Forelimb muscle (tissue), 1 donor: Measurements from ENCODE around the gene AGXT2. TPM values are rescaled to one million over a fixed set of nuclear protein-coding genes. Genes with fewer than 3 reads are reported as not detected.
A peak's percentile ranks its signal among the peaks of the same experiment; 100 is the strongest.

Experiments
- DNase-seq: peaks from one replicate; pipeline ENCODE4 v3.0.0-alpha.2; 2013; ENCODE audit warnings: low read depth
- polyA plus RNA-seq: library from polyadenylated mRNA; unstranded; fragments of 120-200 nt; gene quantifications from one replicate; pipeline ENCODE4 v1.2.1, GENCODE V29; 2013; ENCODE audit not compliant: insufficient read length

AGXT2 gene
- not detected for polyA plus RNA-seq

- no peak for DNase-seq
Measured at GRCh38 chr5:35047785-35048404, at the start of gene AGXT2. AGXT2 (minus strand) TSS chr5:35047949; CDS start chr5:35047892, 57 bp downstream.

GRCh38 chr5:35096932-35097331 is 49.2 kb upstream of the AGXT2 start:
- DNase-seq: no peak

- peak; percentile 31 for DNase-seq
Measured at GRCh38 chr5:35096216-35096615, 48.5 kb upstream of the AGXT2 start.

GRCh38 chr5:35095366-35095765 is 47.6 kb upstream of the AGXT2 start:
- no peak for DNase-seq

- no peak for DNase-seq
Measured at GRCh38 chr5:35094948-35095347, 47.2 kb upstream of the AGXT2 start.

- DNase-seq: no peak
Measured at GRCh38 chr5:35092703-35093102, 45.0 kb upstream of the AGXT2 start.

GRCh38 chr5:35091704-35092103 is 44.0 kb upstream of the AGXT2 start:
- no peak for DNase-seq

GRCh38 chr5:35089334-35090314 is 41.9 kb upstream of the AGXT2 start:
- peak; percentile 29 for DNase-seq

- no peak for DNase-seq
Measured at GRCh38 chr5:35087991-35088390, 40.2 kb upstream of the AGXT2 start.

GRCh38 chr5:35083150-35083549 is 35.4 kb upstream of the AGXT2 start:
- no peak for DNase-seq

- DNase-seq: no peak
Measured at GRCh38 chr5:35082530-35082929, 34.8 kb upstream of the AGXT2 start.

GRCh38 chr5:35081134-35081533 is 33.4 kb upstream of the AGXT2 start:
- DNase-seq: no peak

GRCh38 chr5:35073160-35073559 is 25.4 kb upstream of the AGXT2 start:
- DNase-seq: no peak

- no peak for DNase-seq
Measured at GRCh38 chr5:35069188-35069587, 21.4 kb upstream of the AGXT2 start.

- DNase-seq: no peak
Measured at GRCh38 chr5:35067985-35068384, 20.2 kb upstream of the AGXT2 start.

GRCh38 chr5:35066260-35066795 is 18.6 kb upstream of the AGXT2 start:
- no peak for DNase-seq

GRCh38 chr5:35063414-35063813 is 15.7 kb upstream of the AGXT2 start:
- DNase-seq: no peak

- no peak for DNase-seq
Measured at GRCh38 chr5:35061211-35061770, 13.5 kb upstream of the AGXT2 start.

- DNase-seq: no peak
Measured at GRCh38 chr5:35060236-35060635, 12.5 kb upstream of the AGXT2 start.

GRCh38 chr5:35059251-35059650 is 11.5 kb upstream of the AGXT2 start:
- no peak for DNase-seq

- DNase-seq: no peak
Measured at GRCh38 chr5:35058374-35058788, 10.6 kb upstream of the AGXT2 start.

GRCh38 chr5:35056686-35057085 is 8.9 kb upstream of the AGXT2 start:
- DNase-seq: no peak
